Effector CD4-positive, alpha-beta T cell (primary cell): ENCODE data around the gene IRF2BP2.

ENCODE experiments used
- DNase-seq: peaks from one replicate; pipeline ENCODE4 v3.0.0-alpha.2; 2020

Gene IRF2BP2

DNA sequence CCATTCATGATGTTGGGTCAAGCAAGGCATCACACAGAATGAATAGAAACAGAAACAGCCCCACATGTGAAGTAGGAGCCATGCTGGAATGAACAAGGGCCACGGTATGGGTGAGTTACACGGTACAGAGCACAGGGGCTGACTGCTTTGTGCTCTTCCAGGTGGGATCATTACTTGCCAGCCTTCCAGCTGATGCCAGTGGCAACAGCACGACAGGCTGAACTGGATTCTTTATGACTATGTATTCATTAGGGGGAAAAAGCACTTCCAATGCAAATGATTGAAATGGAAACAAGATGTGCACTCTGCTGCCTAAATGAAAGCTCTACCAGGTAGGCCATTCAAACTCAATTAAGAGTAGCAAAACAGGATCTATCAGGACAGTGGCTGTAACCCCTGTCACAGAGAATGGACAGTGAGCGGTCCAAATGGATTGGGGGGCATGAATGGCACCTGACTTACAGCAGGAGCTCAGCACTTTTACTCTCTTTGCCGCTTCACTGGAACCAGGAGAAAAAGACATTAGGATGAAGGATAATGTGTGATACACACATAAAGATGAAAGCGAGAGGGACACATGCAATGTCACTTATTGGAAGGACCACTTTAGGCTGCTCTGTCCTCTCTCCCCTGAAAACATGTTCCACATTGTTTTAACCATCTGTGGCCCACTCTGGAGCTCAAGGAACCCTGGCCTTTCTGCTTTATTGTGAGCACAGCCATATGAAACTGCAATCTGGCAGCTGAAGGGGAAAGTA lies 23.4 kb upstream of the IRF2BP2 start:
- no peak for DNase-seq

GRCh38 chr1:234632225-234632624 lies 22.2 kb upstream of the IRF2BP2 start:
- DNase-seq, result no peak

DNA sequence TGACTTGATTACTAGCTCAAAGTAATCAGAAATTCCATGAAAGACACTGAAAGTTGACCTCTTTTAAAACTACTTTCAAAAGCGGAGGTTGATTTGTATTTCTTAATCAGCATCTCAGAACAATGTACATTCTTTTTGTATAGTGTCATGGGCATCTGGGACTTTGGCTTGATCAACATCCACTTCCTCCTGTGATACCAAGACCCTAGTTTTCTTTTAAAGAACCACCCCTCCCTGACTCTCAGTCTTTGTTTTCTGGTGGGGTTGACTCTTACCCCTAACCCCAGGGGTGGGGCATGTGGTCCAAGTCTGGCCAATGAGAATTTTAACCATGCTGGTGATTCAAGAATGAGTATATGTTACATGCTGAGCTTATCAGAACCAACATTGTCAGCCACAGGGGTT lies 21.7 kb upstream of the IRF2BP2 start:
- no peak for DNase-seq

- no peak for DNase-seq
Measured at GRCh38 chr1:234629026-234629425, 19.0 kb upstream of the IRF2BP2 start.

- no peak for DNase-seq
Measured at GRCh38 chr1:234628089-234628488, 18.1 kb upstream of the IRF2BP2 start.

DNA sequence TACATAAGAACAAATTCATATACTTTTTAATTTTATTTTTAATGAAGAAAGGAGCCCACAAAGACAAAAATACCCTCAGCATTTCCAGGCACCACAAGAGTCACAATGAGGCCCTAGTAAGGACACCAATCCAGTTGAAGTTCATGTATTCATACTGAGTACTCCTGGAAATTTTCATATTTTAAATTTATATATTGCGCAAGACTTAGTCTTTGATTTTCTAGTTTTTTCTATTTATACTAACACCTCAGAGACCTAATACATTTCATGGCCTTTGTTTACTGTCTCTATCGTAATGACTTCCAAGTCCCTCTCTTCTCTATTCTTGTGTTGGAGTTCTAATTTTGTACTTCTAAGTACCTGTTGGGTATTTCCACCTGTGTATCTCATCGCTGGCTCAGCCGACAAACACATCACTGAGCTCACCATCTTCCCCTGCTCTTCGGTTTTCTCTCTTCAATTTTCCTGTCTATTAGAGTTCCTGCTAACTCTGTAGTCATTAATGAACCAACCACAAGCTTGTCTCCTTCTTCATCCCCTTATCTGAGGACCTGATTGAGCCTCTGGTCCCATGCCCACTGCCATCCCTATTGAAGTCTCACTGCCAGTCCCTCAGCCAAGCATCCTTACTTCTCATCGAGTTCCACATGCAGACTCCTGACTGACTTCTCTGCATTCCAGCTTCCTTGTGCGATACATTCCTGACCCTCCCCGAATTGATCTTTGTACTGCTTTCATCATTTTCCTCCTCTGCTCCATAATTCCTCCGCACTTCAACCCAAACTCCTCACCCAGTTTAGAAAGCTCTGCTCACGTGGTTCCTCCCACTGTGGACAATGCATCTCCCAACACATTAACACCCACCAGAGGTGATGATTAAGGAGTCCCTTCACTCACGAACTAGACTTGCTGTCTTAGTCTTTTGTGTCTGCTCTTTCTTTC lies 17.3 kb upstream of the IRF2BP2 start:
- DNase-seq, result no peak

DNA sequence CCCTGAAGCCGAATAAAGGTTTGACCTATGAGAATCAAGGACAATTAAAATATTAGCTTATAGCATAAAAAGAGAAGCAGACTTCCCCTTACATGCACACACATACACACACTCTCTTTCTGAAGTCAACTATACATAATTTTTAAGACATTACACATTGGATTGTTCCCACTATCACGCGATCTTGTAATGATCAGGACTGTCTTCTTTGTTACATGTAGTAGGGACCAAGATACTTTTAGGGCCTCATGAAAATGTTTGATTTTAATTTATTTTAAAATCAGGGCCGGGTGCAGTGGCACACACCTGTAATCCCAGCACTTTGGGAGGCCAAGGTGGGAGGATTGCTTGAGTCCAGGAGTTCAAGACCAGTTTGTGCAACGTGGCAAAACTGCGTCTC lies 16.4 kb upstream of the IRF2BP2 start:
- DNase-seq, result no peak

- DNase-seq, result no peak
Measured at GRCh38 chr1:234624724-234625117, 14.7 kb upstream of the IRF2BP2 start.

DNA sequence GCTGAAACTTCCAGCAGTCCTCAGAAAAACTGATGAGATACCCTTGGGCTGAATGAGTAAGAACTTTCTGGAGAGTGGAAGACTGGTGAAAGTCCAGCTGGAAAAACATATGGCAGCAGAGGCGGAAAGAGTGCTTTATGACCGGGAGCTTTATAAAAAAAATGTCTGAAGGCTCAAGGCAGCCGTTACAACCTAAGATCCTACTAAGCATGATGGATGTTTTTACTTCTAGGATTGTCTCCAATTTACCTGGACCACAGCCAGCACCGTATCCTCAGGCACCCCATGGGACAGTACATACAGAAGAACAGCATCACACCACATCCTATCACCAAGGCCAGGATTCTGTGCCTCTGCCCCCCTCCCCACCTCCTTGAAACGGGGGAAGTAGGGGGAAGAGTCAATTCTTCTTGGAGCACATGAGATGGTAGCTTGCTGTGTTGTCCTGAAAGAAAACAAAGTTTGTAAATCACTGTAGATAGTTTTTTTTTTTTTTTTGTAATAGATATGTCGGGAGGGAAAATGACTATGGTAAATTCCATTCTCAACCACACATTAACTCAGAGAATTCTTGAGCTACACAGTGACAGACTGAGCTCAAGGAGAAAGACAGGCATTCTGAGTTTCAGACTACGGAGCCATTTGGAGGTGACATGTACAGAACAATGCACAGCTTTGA lies 11.8 kb upstream of the IRF2BP2 start:
- no peak for DNase-seq

GRCh38 chr1:234621127-234621468 lies 11.1 kb upstream of the IRF2BP2 start:
- DNase-seq, result no peak

- no peak for DNase-seq
Measured at GRCh38 chr1:234620272-234621126, 10.5 kb upstream of the IRF2BP2 start.

- no peak for DNase-seq
Measured at GRCh38 chr1:234619794-234620247, 9.8 kb upstream of the IRF2BP2 start.

GRCh38 chr1:234619071-234619480 lies 9.1 kb upstream of the IRF2BP2 start:
- DNase-seq, result no peak

GRCh38 chr1:234618737-234619049 lies 8.7 kb upstream of the IRF2BP2 start:
- DNase-seq, result no peak

DNA sequence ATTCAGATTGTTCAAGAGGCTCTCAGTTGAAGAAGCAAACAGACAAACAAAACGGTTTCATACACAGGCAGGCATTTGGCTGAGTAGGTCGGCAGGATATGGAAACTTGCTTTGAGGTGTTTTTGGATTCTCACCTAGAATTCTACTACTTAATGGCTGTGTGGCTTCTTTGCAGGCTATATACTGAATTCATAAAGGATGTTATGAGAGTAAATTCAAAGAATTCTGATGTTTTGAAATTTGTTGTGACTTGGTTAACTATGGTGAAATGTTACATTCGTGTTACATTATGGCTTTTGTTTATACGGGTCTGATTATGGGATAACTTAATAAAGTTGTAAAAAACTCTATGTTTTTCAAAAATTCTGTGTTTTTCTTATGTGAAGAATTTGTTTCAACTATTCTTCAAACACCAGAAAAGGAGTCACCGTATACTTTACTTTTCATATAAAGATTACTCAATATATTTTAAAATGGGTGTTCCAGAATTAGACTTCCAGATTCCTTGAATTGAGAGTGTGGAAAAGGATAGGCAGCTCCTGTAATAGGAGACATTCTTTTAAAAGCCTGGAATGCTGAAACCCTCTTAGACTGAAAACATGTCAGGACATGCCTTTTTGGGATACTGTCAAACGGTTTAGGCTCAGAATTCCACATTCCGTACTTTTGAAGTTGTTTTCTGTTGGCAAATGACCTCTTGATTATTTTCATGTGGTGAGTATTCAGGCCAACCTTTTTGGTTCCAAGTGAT lies 8.2 kb upstream of the IRF2BP2 start:
- DNase-seq, result no peak

DNA sequence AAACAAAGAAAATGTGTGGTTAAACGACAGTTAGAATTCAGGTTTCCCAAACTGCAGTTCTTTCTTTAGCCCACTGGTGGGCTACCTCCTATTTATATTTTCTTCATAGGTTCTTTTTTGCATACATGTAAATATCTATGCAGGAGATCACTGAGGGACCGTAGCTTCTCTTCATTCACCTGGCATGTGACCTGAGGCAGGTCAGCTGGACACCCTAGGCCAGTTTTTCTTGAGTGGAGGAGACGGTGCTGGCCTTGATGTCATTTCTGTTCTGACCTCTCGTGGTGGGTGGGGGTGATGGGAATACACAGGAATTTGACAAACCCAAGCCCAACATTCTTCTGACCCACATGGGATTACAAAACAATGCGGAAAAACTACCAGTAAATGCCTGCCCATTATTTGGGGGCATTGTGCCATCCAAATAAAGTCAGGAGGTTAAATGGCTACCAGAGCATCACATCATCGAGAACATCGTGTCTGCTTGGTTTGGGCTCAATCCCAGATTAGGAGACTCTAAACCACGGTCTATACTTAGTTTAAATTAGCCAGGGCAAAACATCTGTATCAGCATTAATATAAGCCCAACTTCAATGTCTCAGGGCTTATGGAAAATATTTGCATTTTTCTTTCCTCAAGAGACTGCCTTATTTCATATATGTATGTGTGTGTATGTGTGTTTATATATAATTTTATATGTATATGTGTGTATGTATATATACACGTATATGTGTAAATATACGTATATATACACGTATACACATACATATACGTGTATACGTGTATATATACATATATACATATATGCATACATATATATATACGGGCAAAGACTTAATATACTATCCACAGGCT lies 7.4 kb upstream of the IRF2BP2 start:
- DNase-seq, result no peak

GRCh38 chr1:234616644-234617043 lies 6.7 kb upstream of the IRF2BP2 start:
- DNase-seq, result no peak

DNA sequence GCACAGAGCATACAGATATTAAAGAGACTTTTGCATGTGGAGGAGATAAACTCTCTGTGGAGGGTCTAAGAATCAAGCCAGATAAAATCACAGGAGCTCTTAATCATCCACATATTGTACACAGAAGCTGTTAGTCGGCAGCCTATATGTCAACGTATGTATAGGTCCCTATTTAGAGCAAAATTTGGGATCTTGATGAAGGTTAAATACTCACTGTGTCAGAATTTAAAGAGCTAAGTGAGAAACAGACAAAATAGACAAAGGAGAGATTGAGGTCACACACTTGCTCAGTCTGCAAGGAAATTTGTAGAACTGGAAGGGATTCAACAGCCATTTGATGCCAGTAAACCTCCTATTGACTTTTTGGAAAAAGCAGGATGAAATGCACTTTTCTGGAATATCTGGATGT lies 4.1 kb upstream of the IRF2BP2 start:
- DNase-seq, result no peak

GRCh38 chr1:234613128-234613875 lies 3.3 kb upstream of the IRF2BP2 start:
- no peak for DNase-seq
